ENCODE data around the gene ITGBL1. TPM values are rescaled to one million over a fixed set of nuclear protein-coding genes. Genes with fewer than 3 reads are reported as not detected.

ITGBL1 gene
- total and polyA plus RNA-seq, 2 of the 8 experiments (the other 6 are each of a cell fraction or from before 2014, with no cell fraction given): not detected

DNA sequence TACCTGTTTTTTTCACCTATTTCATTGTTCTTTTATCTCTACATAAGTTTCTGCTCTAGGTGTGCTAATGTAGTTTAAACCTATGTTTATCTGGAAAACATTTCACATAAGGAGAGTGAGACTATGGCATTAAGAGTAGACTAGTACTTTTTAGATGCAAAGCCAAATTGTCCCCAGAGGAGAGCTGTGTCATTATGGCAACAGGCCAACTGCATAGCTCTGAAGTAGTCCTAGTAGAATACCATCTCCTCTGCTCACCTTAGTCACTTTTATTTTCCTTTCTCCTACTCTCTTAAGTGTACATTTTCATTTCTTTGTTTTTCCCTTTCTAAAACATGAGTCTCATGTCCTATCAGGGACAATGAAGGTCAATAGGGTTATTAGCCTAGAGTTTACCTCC is 123.1 kb downstream of the ITGBL1 start:
- H3K9ac ChIP-seq (replicated peaks in 1 of 4; ENCODE audit: extremely low read depth in 1 of 4, low read depth in 3 of 4, low read length in 3 of 4): no peak overlapping the region
- no peak overlapping the region for H3K14ac ChIP-seq (ENCODE audit: insufficient read length)
- H3K4me2 ChIP-seq (ENCODE audit: insufficient read depth in 1 of 2, low read depth in 2 of 2, low read length in 2 of 2): no peak overlapping the region
- no peak overlapping the region for H4K8ac ChIP-seq (ENCODE audit: extremely low read depth, insufficient read depth, low read length)
- H3K18ac ChIP-seq (ENCODE audit: extremely low read depth, low read length): no peak overlapping the region
- H3K79me1 ChIP-seq (ENCODE audit: low read depth, low read length): no peaks in the 10 kb centered on the region
- H3K36me3 ChIP-seq (ENCODE audit: control insufficient read depth in 2 of 4, insufficient read depth in 4 of 4, low read length in 3 of 4): no peaks in the 10 kb centered on the region
- H4K20me1 ChIP-seq (replicated peaks in 1 of 2; ENCODE audit: control insufficient read depth in 1 of 2, insufficient read depth in 2 of 2, low read length in 2 of 2): no peaks in the 10 kb centered on the region
- no peak overlapping the region for H4K5ac ChIP-seq (ENCODE audit: insufficient read length, low read depth, low read length)
- H3K27me3 ChIP-seq (replicated peaks in 1 of 4; ENCODE audit: control insufficient read depth in 3 of 4, extremely low read depth in 1 of 4, insufficient read depth in 3 of 4, low read length in 3 of 4): no peaks in the 10 kb centered on the region
- no peak overlapping the region for H2BK12ac ChIP-seq (ENCODE audit: low read depth, low read length)
- no peak for FAIRE-seq
- H3K56ac ChIP-seq (replicated peaks; ENCODE audit: insufficient read length, low read depth, low read length): no peak overlapping the region
- H3K4me1 ChIP-seq (replicated peaks in 1 of 4; ENCODE audit: control insufficient read depth in 3 of 4, insufficient read depth in 4 of 4, low read length in 3 of 4): no peaks in the 10 kb centered on the region
- ChIA-PET CTCF (ENCODE audit: partially characterized antibody) (no interaction called here), POLR2A (ENCODE audit: partially characterized antibody) (no interaction called here)
- H3K4me3 ChIP-seq (ENCODE audit: extremely low read depth in 1 of 4, insufficient read depth in 2 of 4, low read depth in 3 of 4, low read length in 4 of 4): no peak overlapping the region
- H2BK5ac ChIP-seq (ENCODE audit: low read depth, low read length): no peak overlapping the region
- no peak overlapping the region for H2AFZ ChIP-seq (ENCODE audit: low read length)
- H2BK20ac ChIP-seq (ENCODE audit: low read length): no peak overlapping the region
- no peaks in the 10 kb centered on the region for H3K9me3 ChIP-seq (ENCODE audit: insufficient read depth in 2 of 2, low read depth in 1 of 2, low read length in 1 of 2)
- no peak overlapping the region for H3K4ac ChIP-seq (replicated peaks; ENCODE audit: insufficient read length, low read depth, low read length)
- DNase-seq (ENCODE audit: low read depth in 1 of 2, low spot score in 2 of 2): no peak
- H2BK15ac ChIP-seq (ENCODE audit: low read length): no peak overlapping the region
- no peak overlapping the region for H2AK5ac ChIP-seq (ENCODE audit: low read depth, low read length)
- TF ChIP-seq GABPA (IDR thresholded peaks at IDR 0.05; ENCODE audit: borderline replicate concordance, insufficient read depth, low read length) (no peak), RBBP5 (IDR thresholded peaks at IDR 0.05; ENCODE audit: borderline replicate concordance, low read depth, low read length) (no peak), KDM4A (IDR thresholded peaks at IDR 0.05; ENCODE audit: low read depth, low read length, severe bottlenecking) (no peak), SIX5 (IDR thresholded peaks at IDR 0.05; ENCODE audit: low read depth, low read length) (no peak), TAF1 (IDR thresholded peaks at IDR 0.05; ENCODE audit: low read depth, low read length) (no peak)
- H3K23ac ChIP-seq (ENCODE audit: insufficient read length): no peak overlapping the region
- H3K27ac ChIP-seq (ENCODE audit: low read depth, low read length): no peak overlapping the region
- H3K79me2 ChIP-seq (ENCODE audit: control insufficient read depth in 1 of 2, insufficient read depth in 2 of 2, low read length in 2 of 2): no peaks in the 10 kb centered on the region
- H4K91ac ChIP-seq (replicated peaks; ENCODE audit: insufficient read length, low read length): no peak overlapping the region
- H2BK120ac ChIP-seq (replicated peaks; ENCODE audit: low read depth, low read length): no peak overlapping the region
- H3K23me2 ChIP-seq (ENCODE audit: low read depth, low read length): no peaks in the 10 kb centered on the region
